ENCODE data around the gene FAR2.

The FAR2 gene

DNA sequence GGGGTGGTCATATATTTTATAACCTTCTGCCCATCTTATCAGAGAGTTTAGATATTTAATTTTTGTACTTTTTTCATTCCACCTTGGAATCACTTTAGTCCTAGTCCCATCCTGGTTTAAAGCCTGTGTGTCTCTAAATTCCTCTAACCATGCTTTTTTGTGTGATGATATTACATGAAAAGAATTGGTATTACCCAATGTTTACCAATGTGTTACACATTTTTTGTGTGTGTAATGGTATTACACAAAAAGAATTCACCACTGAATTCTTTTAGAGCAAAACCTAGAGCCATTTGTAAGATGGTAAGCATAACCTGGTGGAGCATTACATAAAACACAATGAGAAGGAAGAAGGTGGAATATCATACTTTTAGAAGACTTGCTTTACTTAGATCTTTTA, 77.5 kb downstream of the FAR2 start:
- Histone ChIP-seq H3K27ac (replicated peaks) (no peak overlapping the region), H3K27me3 (ENCODE audit: insufficient read depth, poor library complexity, severe bottlenecking) (no peaks in the 10 kb centered on the region), H3K4me3 (replicated peaks; ENCODE audit: insufficient read depth, low read length) (no peak overlapping the region)
- no peak for DNase-seq (ENCODE audit: low read depth in 1 of 2, low spot score in 1 of 2)
- TF ChIP-seq, protein P1, sequence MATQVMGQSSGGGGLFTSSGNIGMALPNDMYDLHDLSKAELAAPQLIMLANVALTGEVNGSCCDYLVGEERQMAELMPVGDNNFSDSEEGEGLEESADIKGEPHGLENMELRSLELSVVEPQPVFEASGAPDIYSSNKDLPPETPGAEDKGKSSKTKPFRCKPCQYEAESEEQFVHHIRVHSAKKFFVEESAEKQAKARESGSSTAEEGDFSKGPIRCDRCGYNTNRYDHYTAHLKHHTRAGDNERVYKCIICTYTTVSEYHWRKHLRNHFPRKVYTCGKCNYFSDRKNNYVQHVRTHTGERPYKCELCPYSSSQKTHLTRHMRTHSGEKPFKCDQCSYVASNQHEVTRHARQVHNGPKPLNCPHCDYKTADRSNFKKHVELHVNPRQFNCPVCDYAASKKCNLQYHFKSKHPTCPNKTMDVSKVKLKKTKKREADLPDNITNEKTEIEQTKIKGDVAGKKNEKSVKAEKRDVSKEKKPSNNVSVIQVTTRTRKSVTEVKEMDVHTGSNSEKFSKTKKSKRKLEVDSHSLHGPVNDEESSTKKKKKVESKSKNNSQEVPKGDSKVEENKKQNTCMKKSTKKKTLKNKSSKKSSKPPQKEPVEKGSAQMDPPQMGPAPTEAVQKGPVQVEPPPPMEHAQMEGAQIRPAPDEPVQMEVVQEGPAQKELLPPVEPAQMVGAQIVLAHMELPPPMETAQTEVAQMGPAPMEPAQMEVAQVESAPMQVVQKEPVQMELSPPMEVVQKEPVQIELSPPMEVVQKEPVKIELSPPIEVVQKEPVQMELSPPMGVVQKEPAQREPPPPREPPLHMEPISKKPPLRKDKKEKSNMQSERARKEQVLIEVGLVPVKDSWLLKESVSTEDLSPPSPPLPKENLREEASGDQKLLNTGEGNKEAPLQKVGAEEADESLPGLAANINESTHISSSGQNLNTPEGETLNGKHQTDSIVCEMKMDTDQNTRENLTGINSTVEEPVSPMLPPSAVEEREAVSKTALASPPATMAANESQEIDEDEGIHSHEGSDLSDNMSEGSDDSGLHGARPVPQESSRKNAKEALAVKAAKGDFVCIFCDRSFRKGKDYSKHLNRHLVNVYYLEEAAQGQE (IDR thresholded peaks at IDR 0.05; ENCODE audit: insufficient replicate concordance, low read depth) = no peak
- TF ChIP-seq GABPA (IDR thresholded peaks at IDR 0.05; ENCODE audit: low read depth) (no peak), SPI1 (IDR thresholded peaks at IDR 0.05; ENCODE audit: borderline replicate concordance, low read depth) (no peak), POLR2AphosphoS5 (IDR thresholded peaks at IDR 0.05; ENCODE audit: low read depth) (no peak)
- TF ChIP-seq, protein P2, sequence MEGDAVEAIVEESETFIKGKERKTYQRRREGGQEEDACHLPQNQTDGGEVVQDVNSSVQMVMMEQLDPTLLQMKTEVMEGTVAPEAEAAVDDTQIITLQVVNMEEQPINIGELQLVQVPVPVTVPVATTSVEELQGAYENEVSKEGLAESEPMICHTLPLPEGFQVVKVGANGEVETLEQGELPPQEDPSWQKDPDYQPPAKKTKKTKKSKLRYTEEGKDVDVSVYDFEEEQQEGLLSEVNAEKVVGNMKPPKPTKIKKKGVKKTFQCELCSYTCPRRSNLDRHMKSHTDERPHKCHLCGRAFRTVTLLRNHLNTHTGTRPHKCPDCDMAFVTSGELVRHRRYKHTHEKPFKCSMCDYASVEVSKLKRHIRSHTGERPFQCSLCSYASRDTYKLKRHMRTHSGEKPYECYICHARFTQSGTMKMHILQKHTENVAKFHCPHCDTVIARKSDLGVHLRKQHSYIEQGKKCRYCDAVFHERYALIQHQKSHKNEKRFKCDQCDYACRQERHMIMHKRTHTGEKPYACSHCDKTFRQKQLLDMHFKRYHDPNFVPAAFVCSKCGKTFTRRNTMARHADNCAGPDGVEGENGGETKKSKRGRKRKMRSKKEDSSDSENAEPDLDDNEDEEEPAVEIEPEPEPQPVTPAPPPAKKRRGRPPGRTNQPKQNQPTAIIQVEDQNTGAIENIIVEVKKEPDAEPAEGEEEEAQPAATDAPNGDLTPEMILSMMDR (IDR thresholded peaks at IDR 0.05; ENCODE audit: insufficient read depth, low read length) = no peak

DNA sequence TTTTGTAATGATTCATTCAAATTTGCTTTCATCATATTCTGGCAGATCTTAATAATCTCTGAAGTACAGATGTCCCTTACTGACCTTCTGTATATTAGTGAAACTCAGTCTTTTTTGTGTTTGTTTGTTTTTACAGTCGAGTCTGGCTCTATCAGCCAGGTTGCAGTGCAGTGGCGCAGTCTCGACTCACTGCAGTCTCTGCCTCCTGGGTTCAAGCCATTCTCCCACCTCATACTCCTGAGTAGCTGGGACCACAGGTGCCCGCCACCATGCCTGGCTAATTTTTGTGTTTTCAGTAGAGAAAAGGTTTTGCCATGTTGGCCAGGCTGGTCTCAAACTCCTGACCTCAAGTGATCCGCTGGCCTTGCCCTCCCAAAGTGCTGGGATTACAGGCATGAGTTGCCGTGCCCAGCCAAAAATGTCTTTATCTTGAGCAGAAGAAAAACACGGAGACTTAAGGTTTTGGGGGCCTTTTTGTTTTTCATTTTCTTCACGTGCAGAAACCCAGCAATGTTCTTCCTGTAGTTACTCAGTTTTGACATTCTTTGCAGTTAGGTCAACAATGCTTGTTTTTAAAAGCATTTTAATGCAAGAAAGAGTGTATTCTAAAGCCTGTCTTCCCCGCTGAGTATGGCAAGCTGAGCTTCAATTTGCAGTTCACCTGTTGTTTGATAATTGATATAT, 79.5 kb downstream of the FAR2 start:
- Histone ChIP-seq H3K27ac (replicated peaks) (no peak overlapping the region), H3K27me3 (ENCODE audit: insufficient read depth, poor library complexity, severe bottlenecking) (no peaks in the 10 kb centered on the region), H3K4me3 (replicated peaks; ENCODE audit: insufficient read depth, low read length) (no peak overlapping the region)
- no peak for DNase-seq (ENCODE audit: low read depth in 1 of 2, low spot score in 1 of 2)
- TF ChIP-seq, protein P2 (IDR thresholded peaks at IDR 0.05; ENCODE audit: insufficient read depth, low read length) = no peak
- TF ChIP-seq, protein P1 (IDR thresholded peaks at IDR 0.05; ENCODE audit: insufficient replicate concordance, low read depth) = no peak
- TF ChIP-seq GABPA (IDR thresholded peaks at IDR 0.05; ENCODE audit: low read depth) (no peak), POLR2AphosphoS5 (IDR thresholded peaks at IDR 0.05; ENCODE audit: low read depth) (no peak), SPI1 (IDR thresholded peaks at IDR 0.05; ENCODE audit: borderline replicate concordance, low read depth) (no peak)

DNA sequence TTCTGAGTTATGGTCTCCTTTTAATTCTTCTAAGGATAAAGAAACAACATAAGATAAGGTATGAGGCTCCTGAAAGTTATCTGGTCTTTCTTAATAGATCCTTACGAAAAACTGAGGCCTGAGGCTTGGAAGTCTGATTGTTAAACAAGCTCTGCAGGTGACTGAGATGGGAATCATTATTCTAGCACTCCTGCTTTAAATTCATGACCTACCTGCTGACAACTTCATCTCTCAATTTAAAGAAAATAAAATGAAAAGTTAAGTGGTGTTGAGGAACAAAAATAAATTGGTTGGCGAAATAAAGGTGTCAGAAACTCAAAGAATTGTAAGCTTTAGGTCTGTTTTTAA, 80.1 kb downstream of the FAR2 start:
- no peak for DNase-seq (ENCODE audit: low read depth in 1 of 2, low spot score in 1 of 2)
- Histone ChIP-seq H3K4me3 (replicated peaks; ENCODE audit: insufficient read depth, low read length) (no peak overlapping the region), H3K27ac (replicated peaks) (no peak overlapping the region), H3K27me3 (ENCODE audit: insufficient read depth, poor library complexity, severe bottlenecking) (no peaks in the 10 kb centered on the region)
- no peak for TF ChIP-seq SPI1 (IDR thresholded peaks at IDR 0.05; ENCODE audit: borderline replicate concordance, low read depth)
- no peak for TF ChIP-seq GABPA (IDR thresholded peaks at IDR 0.05; ENCODE audit: low read depth)
- TF ChIP-seq POLR2AphosphoS5 (IDR thresholded peaks at IDR 0.05; ENCODE audit: low read depth) = no peak

DNA sequence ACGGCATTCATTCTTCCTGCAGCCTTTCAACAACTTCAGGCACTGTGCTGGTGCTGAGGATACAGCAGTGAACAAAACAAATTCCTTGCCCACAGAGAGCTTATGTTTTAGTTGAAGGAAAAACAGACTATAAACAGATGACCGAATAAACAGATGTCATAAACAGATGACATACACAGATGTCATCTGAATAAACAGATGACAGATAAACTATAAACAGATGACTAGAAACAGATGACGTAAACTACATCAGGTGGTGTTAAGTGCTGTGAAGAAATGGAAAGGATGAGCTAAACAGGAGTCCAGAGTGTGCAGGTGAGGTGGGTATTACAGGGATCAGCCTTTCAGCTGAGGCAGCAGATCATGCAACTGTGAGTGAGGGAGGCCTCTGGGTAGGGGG, 80.9 kb downstream of the FAR2 start:
- TF ChIP-seq, protein P1 (IDR thresholded peaks at IDR 0.05; ENCODE audit: insufficient replicate concordance, low read depth) = no peak
- TF ChIP-seq SPI1 (IDR thresholded peaks at IDR 0.05; ENCODE audit: borderline replicate concordance, low read depth) (no peak), GABPA (IDR thresholded peaks at IDR 0.05; ENCODE audit: low read depth) (no peak), POLR2AphosphoS5 (IDR thresholded peaks at IDR 0.05; ENCODE audit: low read depth) (no peak)
- TF ChIP-seq, protein P2 (IDR thresholded peaks at IDR 0.05; ENCODE audit: insufficient read depth, low read length) = no peak

More for the DNA sequence above, 80.9 kb downstream of the FAR2 start:
- Histone ChIP-seq H3K4me3 (replicated peaks; ENCODE audit: insufficient read depth, low read length) (no peak overlapping the region), H3K27ac (replicated peaks) (no peak overlapping the region), H3K27me3 (ENCODE audit: insufficient read depth, poor library complexity, severe bottlenecking) (no peaks in the 10 kb centered on the region)
- DNase-seq (ENCODE audit: low read depth in 1 of 2, low spot score in 1 of 2) = no peak

All from HL-60 (cell line).